GM12878 (cell line): ENCODE data around the gene KRTAP5-8.

Experiments used
- CTCF ChIP-seq, 3 experiments: IDR thresholded peaks in 2 of 3; conservative IDR thresholded peaks in 1 of 3; 2 replicates each; pipeline ENCODE4 v1.5.1; 2011; ENCODE audit warnings: low read depth in 3 of 3, low read length in 3 of 3, mild to moderate bottlenecking in 3 of 3, control low read depth in 2 of 3, moderate library complexity in 2 of 3, inconsistent platforms in 1 of 3, mixed read lengths in 1 of 3; ENCODE audit not compliant: control insufficient read depth in 2 of 3, insufficient read depth in 1 of 3; ENCODE audit errors: extremely low read depth in 1 of 3
- MLLT1 ChIP-seq: fragments of 450-650 bp; IDR thresholded peaks from 2 replicates; pipeline ENCODE4 v1.6.1; 2016; ENCODE audit warnings: mild to moderate bottlenecking
- POLR2AphosphoS2 ChIP-seq: IDR thresholded peaks from 2 replicates; pipeline ENCODE4 v1.6.1; 2011; ENCODE audit warnings: low read depth, mild to moderate bottlenecking, low read length, improper control_type of control experiment, moderate library complexity
- POLR2AphosphoS5 ChIP-seq: IDR thresholded peaks from 2 replicates; pipeline ENCODE4 v1.6.1; 2011; ENCODE audit warnings: mild to moderate bottlenecking, low read length, inconsistent platforms
- RAD21 ChIP-seq: IDR thresholded peaks from 2 replicates; pipeline ENCODE4 v1.6.1; 2011; ENCODE audit warnings: mild to moderate bottlenecking, low read depth, low read length, moderate library complexity; ENCODE audit not compliant: insufficient read depth
- RFX5 ChIP-seq: IDR thresholded peaks from 2 replicates; pipeline ENCODE4 v1.6.1; 2011; ENCODE audit warnings: low read depth, low read length, improper control_type of control experiment
- TAF1 ChIP-seq: IDR thresholded peaks from 2 replicates; pipeline ENCODE4 v1.6.1; 2011; ENCODE audit warnings: mild to moderate bottlenecking, low read depth, low read length, borderline replicate concordance
- TF ChIP-seq, protein P1 (sequence below): IDR thresholded peaks from 2 replicates; pipeline ENCODE4 v1.6.1; 2012; ENCODE audit warnings: improper control_type of control experiment, low read depth, low read length; ENCODE audit not compliant: insufficient replicate concordance
- TF ChIP-seq, protein P2 (sequence below): fragments of 450-650 bp; IDR thresholded peaks from 2 replicates; pipeline ENCODE4 v1.6.1; 2017; ENCODE audit warnings: mild to moderate bottlenecking, moderate library complexity

DNA sequence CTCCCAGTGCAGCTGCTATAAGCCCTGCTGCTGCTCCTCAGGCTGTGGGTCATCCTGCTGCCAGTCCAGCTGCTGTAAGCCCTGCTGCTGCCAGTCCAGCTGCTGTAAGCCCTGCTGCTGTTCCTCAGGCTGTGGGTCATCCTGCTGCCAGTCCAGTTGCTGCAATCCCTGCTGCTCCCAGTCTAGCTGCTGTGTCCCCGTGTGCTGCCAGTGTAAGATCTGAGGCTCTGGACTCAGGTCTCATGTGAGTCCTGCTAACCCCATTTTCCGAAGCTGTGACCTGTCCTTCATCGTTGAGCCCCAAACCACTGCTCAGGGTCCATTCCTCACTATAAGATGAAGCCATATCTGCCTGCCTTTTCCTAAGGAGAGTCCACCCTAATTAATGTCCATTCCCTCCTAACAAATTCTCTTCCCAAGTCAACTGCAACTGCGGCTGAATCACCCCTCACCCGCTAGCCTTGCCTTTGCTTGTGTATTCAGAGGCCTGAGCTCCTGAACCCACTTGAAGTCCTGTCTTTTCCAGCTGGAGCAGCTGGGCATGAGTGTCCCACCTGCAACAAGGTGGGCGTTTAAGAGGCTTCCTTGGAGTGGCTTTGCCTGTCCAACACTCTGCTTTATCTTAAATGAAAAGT lies 10.1 kb upstream of the KRTAP5-8 start:
- no peak for TF ChIP-seq CTCF (IDR thresholded peaks at IDR 0.05 in 2 of 3, conservative IDR thresholded peaks at IDR 0.05 in 1 of 3; ENCODE audit: control insufficient read depth in 2 of 3, extremely low read depth in 1 of 3, insufficient read depth in 1 of 3, low read depth in 3 of 3, low read length in 3 of 3)
- TF ChIP-seq TAF1: no peak
- TF ChIP-seq RAD21: no peak
- TF ChIP-seq POLR2AphosphoS2: no peak
- TF ChIP-seq RFX5: no peak
- TF ChIP-seq MLLT1: no peak
- TF ChIP-seq, protein P1, sequence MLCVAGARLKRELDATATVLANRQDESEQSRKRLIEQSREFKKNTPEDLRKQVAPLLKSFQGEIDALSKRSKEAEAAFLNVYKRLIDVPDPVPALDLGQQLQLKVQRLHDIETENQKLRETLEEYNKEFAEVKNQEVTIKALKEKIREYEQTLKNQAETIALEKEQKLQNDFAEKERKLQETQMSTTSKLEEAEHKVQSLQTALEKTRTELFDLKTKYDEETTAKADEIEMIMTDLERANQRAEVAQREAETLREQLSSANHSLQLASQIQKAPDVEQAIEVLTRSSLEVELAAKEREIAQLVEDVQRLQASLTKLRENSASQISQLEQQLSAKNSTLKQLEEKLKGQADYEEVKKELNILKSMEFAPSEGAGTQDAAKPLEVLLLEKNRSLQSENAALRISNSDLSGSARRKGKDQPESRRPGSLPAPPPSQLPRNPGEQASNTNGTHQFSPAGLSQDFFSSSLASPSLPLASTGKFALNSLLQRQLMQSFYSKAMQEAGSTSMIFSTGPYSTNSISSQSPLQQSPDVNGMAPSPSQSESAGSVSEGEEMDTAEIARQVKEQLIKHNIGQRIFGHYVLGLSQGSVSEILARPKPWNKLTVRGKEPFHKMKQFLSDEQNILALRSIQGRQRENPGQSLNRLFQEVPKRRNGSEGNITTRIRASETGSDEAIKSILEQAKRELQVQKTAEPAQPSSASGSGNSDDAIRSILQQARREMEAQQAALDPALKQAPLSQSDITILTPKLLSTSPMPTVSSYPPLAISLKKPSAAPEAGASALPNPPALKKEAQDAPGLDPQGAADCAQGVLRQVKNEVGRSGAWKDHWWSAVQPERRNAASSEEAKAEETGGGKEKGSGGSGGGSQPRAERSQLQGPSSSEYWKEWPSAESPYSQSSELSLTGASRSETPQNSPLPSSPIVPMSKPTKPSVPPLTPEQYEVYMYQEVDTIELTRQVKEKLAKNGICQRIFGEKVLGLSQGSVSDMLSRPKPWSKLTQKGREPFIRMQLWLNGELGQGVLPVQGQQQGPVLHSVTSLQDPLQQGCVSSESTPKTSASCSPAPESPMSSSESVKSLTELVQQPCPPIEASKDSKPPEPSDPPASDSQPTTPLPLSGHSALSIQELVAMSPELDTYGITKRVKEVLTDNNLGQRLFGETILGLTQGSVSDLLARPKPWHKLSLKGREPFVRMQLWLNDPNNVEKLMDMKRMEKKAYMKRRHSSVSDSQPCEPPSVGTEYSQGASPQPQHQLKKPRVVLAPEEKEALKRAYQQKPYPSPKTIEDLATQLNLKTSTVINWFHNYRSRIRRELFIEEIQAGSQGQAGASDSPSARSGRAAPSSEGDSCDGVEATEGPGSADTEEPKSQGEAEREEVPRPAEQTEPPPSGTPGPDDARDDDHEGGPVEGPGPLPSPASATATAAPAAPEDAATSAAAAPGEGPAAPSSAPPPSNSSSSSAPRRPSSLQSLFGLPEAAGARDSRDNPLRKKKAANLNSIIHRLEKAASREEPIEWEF: no peak
- TF ChIP-seq, protein P2, sequence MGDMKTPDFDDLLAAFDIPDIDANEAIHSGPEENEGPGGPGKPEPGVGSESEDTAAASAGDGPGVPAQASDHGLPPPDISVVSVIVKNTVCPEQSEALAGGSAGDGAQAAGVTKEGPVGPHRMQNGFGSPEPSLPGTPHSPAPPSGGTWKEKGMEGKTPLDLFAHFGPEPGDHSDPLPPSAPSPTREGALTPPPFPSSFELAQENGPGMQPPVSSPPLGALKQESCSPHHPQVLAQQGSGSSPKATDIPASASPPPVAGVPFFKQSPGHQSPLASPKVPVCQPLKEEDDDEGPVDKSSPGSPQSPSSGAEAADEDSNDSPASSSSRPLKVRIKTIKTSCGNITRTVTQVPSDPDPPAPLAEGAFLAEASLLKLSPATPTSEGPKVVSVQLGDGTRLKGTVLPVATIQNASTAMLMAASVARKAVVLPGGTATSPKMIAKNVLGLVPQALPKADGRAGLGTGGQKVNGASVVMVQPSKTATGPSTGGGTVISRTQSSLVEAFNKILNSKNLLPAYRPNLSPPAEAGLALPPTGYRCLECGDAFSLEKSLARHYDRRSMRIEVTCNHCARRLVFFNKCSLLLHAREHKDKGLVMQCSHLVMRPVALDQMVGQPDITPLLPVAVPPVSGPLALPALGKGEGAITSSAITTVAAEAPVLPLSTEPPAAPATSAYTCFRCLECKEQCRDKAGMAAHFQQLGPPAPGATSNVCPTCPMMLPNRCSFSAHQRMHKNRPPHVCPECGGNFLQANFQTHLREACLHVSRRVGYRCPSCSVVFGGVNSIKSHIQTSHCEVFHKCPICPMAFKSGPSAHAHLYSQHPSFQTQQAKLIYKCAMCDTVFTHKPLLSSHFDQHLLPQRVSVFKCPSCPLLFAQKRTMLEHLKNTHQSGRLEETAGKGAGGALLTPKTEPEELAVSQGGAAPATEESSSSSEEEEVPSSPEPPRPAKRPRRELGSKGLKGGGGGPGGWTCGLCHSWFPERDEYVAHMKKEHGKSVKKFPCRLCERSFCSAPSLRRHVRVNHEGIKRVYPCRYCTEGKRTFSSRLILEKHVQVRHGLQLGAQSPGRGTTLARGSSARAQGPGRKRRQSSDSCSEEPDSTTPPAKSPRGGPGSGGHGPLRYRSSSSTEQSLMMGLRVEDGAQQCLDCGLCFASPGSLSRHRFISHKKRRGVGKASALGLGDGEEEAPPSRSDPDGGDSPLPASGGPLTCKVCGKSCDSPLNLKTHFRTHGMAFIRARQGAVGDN: no peak
- TF ChIP-seq POLR2AphosphoS5: no peak
